ENCODE results near the gene EPB41L4A. TPM values are rescaled to one million over a fixed set of nuclear protein-coding genes. Genes with fewer than 3 reads are reported as not detected.

The EPB41L4A gene
- polyA plus RNA-seq, 4 donors: 23.0 to 28.0 (median 27.1) TPM

GRCh38 chr5:112316731-112317130 lies 102.3 kb downstream of the EPB41L4A start:
- no peak for DNase-seq (ENCODE audit: low read depth in 4 of 4, low spot score in 3 of 4)

- DNase-seq (ENCODE audit: low read depth in 4 of 4, low spot score in 3 of 4): no peak
These were observed 103.1 kb downstream of the EPB41L4A start for GRCh38 chr5:112316006-112316405.

DNA sequence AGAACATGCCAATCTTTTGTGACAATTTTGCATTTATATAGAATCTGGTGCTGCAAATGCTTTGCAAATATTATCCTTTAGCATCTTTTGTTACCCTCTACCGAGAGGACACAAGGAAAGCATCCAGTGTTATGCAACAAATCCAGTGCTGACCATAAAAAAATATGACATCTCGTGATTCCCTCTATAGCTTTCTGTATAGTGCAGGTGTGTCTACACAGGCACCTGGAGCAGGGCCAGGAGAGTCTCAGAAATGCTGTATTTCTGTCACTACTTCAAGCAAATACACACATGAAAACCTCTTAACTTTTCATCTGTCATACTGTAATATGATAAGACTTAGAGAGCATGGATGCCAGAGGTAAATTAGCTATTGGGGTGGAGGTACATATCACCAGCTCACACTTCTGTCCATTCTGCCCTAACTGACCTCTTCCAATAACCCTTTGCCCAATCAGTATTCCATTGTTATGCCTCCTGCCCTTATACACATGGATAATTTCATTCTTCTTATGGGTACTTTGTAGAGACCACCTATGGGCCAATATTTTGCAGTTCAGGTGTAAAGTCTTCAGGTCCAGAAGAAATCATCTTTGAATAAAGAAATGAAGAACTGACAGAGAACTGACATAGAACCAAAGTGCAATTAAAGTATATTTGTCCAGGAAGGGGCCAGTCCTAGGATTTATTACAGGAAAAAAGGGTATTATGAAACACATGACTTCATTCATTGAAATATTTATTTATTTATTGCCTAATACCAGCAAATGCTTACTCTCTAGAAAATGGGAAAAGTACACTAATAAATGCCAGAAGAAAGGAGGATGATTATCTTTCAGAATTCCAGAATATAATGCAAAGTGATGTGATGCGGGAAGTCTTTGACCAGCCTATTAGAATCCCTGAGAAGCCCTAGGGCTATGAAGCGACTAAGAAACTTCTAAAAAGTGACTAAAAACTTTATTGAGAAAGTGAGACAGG lies 106.5 kb downstream of the EPB41L4A start:
- DNase-seq (ENCODE audit: low read depth in 4 of 4, low spot score in 3 of 4): no peak

DNA sequence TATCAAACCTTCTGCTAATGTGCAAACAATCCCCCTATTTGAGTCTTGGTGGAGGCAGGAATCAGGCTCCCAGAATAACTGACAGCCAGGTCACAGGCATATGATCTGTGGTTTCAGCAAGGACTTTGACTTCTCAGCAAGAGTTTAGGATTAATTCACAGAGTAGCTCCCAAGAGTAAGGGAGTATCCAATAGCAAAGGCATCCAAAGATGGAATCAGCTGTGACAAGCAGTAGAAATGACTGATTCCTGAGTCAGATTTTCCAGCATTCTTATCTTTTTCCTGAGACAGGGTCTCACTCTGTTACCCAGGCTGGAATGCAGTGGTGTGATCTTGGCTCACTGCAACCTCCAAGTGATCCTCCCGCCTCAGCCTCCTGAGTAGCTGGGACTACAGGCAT lies 108.3 kb downstream of the EPB41L4A start:
- DNase-seq (ENCODE audit: low read depth in 4 of 4, low spot score in 3 of 4): no peak

DNA sequence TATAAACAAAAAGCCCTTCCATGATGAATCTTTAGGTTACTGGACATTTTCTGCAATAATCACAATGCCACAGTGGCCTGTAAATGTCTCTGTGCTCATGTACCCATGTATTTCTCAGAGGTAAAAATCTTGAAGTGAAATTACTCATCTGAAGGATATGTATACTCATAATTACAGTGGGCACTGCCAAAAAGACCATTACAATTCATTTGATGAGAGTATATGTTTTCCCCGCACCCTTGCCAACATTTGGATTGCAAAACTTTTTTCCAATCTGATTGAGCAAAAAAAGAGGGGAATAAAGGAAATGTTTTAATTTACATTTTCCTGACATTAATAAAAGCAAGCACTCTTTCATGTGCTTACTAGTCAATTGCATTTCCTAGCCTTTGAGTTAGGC lies 110.5 kb downstream of the EPB41L4A start:
- no peak for DNase-seq (ENCODE audit: low read depth in 4 of 4, low spot score in 3 of 4)

- no peak for DNase-seq (ENCODE audit: low read depth in 4 of 4, low spot score in 3 of 4)
These were observed 112.1 kb downstream of the EPB41L4A start for GRCh38 chr5:112306956-112307355.

GRCh38 chr5:112304743-112305142 lies 114.3 kb downstream of the EPB41L4A start:
- no peak for DNase-seq (ENCODE audit: low read depth in 4 of 4, low spot score in 3 of 4)

- DNase-seq (ENCODE audit: low read depth in 4 of 4, low spot score in 3 of 4): no peak
These were observed 115.4 kb downstream of the EPB41L4A start for GRCh38 chr5:112303685-112304084.

GRCh38 chr5:112294126-112294525 lies 125.0 kb downstream of the EPB41L4A start:
- no peak for DNase-seq (ENCODE audit: low read depth in 4 of 4, low spot score in 3 of 4)

DNA sequence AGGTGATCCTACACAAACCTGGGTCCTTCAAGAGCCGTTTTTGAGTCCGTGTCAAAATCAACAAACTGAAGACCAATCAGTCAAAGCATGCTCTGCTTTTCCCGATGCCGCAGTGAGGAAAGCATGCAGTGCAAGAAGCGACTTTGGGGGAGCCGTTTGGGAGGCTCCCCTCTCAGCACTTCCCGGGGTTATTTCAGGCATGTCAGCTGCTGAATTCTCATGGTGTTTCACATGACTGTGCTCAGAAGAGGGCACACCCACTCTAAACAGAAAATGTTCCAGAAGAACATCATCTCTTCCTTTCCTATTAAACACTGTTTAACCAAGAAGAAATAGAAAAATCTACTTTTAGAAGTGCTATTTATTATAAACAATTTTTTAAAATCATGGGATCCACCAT lies 125.5 kb downstream of the EPB41L4A start:
- DNase-seq (ENCODE audit: low read depth in 4 of 4, low spot score in 3 of 4): no peak

DNA sequence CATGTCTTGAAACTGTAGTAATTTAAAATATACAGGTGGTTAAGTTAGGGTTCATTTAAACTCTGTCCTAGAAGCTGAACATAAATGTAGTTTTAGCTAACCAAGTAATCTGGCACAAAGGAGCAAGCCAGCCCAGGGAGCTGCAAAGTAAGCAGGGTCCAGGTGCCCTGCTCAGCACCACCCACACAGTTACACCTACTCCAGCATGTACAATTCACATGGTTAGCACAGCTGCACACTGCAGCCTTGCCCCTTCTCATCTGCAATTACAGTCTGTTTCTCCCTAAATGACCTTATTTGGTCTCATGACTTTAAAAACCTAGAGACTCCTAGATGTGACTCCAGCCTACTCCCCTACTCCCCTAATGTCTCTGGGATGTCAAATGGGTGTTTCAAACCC lies 128.4 kb downstream of the EPB41L4A start:
- no peak for DNase-seq (ENCODE audit: low read depth in 4 of 4, low spot score in 3 of 4)

DNA sequence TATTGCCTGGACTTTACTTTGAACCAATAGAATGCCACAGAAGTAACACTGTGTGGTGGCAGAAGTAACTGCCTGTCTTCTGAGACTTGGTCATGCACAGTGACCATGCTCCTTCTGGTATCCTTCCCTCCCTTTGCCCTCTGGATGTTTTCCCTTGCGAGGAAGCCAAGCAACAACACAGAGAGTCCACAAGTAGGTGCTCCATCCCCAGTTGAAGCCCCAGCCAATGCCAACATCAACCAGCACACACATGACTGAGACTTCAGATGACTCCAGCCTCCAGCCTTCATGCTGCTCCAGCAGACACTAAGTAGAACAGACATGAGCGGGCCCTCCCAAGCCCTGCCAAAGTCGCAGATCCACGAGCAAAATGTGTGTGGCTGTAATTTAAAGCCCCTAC lies 129.6 kb downstream of the EPB41L4A start:
- DNase-seq (ENCODE audit: low read depth in 4 of 4, low spot score in 3 of 4): no peak

GRCh38 chr5:112283943-112284929 lies 134.8 kb downstream of the EPB41L4A start:
- DNase-seq (ENCODE audit: low read depth in 4 of 4, low spot score in 3 of 4): no peak

- DNase-seq (ENCODE audit: low read depth in 4 of 4, low spot score in 3 of 4): no peak
These were observed 136.0 kb downstream of the EPB41L4A start for GRCh38 chr5:112283034-112283582.

GRCh38 chr5:112279082-112279481 lies 140.0 kb downstream of the EPB41L4A start:
- no peak for DNase-seq (ENCODE audit: low read depth in 4 of 4, low spot score in 3 of 4)

DNA sequence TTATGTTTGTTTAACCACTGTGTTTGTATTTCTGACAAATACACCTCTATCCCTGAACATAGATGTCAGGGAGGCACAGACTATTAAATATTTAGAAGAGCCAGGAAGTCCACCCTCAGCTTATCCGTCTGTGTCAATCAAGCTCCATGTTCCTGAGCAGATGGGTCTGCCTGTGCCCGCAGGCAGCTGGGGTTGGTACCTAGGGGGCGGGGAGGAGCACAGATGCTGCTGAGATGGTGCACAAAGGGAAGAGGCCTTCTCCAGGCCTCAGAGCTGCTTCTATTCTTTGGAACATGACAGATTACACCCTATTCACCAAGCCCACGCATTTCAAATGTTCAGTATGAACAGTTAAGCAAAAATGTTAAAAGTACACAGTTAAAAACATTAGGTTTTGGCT lies 142.1 kb downstream of the EPB41L4A start:
- DNase-seq (ENCODE audit: low read depth in 4 of 4, low spot score in 3 of 4): no peak

DNA sequence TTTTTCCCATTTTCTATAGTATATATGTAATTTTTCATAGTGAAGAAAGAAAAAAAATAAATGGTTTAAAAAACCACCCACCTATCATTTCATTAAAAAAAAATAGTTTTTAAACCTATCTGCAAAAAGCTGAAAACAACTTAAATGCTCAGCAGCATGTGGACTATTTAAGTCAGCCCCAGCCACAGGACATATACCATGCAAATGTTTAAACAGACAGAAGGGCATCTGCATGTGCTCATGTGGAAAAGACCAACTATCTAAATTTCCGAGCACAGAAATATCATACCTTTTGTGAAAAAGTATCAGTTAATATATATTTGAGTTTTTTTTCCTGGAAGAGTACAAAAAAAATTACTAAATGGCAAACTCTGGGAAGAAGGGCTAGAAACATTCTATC lies 143.4 kb downstream of the EPB41L4A start:
- no peak for DNase-seq (ENCODE audit: low read depth in 4 of 4, low spot score in 3 of 4)

DNA sequence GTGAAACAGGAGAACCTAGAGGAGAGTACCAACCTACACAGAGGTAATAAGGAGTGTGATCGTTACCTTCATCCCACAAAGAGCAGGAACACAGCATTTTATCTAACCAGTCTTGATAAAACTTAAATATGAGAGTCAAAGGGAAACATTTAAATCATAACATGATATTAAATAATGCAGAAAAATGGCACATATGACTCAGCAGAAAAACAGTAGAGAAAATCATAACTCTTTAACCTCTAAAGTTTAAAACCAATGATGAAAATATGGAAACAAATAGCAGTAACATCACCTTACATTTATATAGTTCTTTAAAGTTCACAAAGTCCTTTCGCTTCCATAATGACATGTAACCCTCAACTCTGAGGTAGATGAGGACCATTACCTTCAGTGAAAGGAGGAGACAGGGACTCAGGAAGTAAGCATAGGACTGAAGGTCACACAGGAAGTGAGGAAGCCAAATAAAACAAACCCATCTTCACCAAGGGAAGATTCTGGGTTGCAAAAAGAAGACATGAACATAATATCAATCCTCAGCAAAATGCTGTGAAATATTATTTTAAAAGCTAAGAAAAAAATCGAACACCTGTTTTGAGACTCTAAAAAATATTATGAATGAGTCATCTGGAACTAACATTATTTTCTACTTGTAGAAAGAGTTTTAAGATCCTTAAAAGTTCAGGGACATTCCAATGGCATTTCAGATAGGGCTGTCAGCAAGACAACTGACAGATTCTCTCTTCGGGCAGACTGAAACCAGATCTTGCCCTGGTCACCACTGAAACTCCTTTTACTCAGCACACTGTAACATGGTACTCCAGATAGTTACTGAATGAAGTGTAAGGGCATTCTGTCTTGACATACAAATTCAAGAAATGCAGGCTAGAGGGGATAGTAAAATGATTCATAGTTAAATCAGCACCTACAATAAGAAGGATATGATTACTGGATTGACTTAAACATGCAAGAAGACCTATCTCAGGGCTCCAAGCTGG lies 148.5 kb downstream of the EPB41L4A start:
- no peak for DNase-seq (ENCODE audit: low read depth in 4 of 4, low spot score in 3 of 4)

GRCh38 chr5:112267231-112267630 lies 151.8 kb downstream of the EPB41L4A start:
- DNase-seq (ENCODE audit: low read depth in 4 of 4, low spot score in 3 of 4): no peak

GRCh38 chr5:112264666-112265065 lies 154.4 kb downstream of the EPB41L4A start:
- DNase-seq (ENCODE audit: low read depth in 4 of 4, low spot score in 3 of 4): no peak

Measured in right renal pelvis (tissue), 4 donors.